OCI-LY7 (cell line): ENCODE results near the gene NAT9. TPM values are rescaled to one million over a fixed set of nuclear protein-coding genes. Genes with fewer than 3 reads are reported as not detected.

Source experiments
- BruUV-seq: library from RNA; stranded (reverse); fragments of 400-500 nt; replicated peaks from 2 replicates; lab custom pipeline; 2021; lab: Mats Ljungman, UMichigan
- CTCF ChIA-PET: fragments of 300-600 bp; sonication (Branson Sonifier 250); formaldehyde crosslinking; loops from one replicate; lab custom pipeline; 2022; ENCODE audit warnings: antibody characterized with exemption; ENCODE audit not compliant: unreplicated experiment; lab: Charles Lee
- POLR2A ChIA-PET: fragments of 300-600 bp; sonication (Branson Sonifier 250); formaldehyde crosslinking; loops from one replicate; lab custom pipeline; 2022; ENCODE audit warnings: antibody characterized with exemption; lab: Charles Lee
- DNase-seq: peaks from one replicate; pipeline ENCODE4 v3.0.0-alpha.2; 2015; ENCODE audit warnings: low spot score
- H2AFZ ChIP-seq: fragments of 200-600 bp; sonication (generic), shearing (Covaris generic); 2 replicates; pipeline ENCODE4 v1.6.1; 2014; ENCODE audit warnings: mild to moderate bottlenecking, antibody characterized with exemption, low read length, moderate library complexity
- H3K27ac ChIP-seq: fragments of 200-600 bp; sonication (generic); 2 replicates; pipeline ENCODE4 v1.5.1; 2014; ENCODE audit warnings: mixed run types, low read depth, mild to moderate bottlenecking, moderate library complexity, low read length, inconsistent platforms; ENCODE audit not compliant: poor library complexity, severe bottlenecking
- H3K36me3 ChIP-seq: fragments of 200-600 bp; sonication (generic); 2 replicates; pipeline ENCODE4 v1.6.1; 2014; ENCODE audit warnings: mild to moderate bottlenecking, antibody characterized with exemption, low read length, moderate library complexity, mixed read lengths; ENCODE audit not compliant: insufficient read depth
- H3K4me1 ChIP-seq: fragments of 200-600 bp; sonication (generic); 2 replicates; pipeline ENCODE4 v1.5.1; 2014; ENCODE audit warnings: mild to moderate bottlenecking, low read length; ENCODE audit not compliant: insufficient read depth, poor library complexity, severe bottlenecking
- H3K4me2 ChIP-seq: fragments of 200-600 bp; sonication (generic); 2 replicates; pipeline ENCODE4 v1.6.1; 2014; ENCODE audit warnings: mild to moderate bottlenecking, low read length
- H3K4me3 ChIP-seq: fragments of 200-600 bp; sonication (generic); 2 replicates; pipeline ENCODE4 v1.5.1; 2014; ENCODE audit warnings: mild to moderate bottlenecking, low read depth, low read length; ENCODE audit not compliant: poor library complexity, severe bottlenecking
- H3K79me2 ChIP-seq: fragments of 200-600 bp; sonication (generic); 2 replicates; pipeline ENCODE4 v1.6.1; 2016; ENCODE audit warnings: low read depth, mild to moderate bottlenecking, low read length, moderate library complexity, mixed read lengths; ENCODE audit not compliant: insufficient read depth
- H3K9me2 ChIP-seq: fragments of 200-600 bp; sonication (generic); 2 replicates; pipeline ENCODE4 v1.6.1; 2016; ENCODE audit warnings: mild to moderate bottlenecking, low read length, mixed read lengths; ENCODE audit not compliant: insufficient read depth
- H3K9me3 ChIP-seq: fragments of 200-600 bp; sonication (generic); 2 replicates; pipeline ENCODE4 v1.6.1; 2014; ENCODE audit warnings: mild to moderate bottlenecking, mixed run types, low read length, mixed read lengths
- H4K20me1 ChIP-seq: fragments of 200-600 bp; sonication (generic); 2 replicates; pipeline ENCODE4 v1.6.1; 2014; ENCODE audit warnings: mild to moderate bottlenecking, antibody characterized with exemption, low read length, moderate library complexity, mixed read lengths; ENCODE audit not compliant: insufficient read depth
- CTCF ChIP-seq: fragments of 200-600 bp; sonication (generic); conservative IDR thresholded peaks from 2 replicates; pipeline ENCODE4 v1.5.1; 2014; ENCODE audit warnings: mild to moderate bottlenecking, antibody characterized with exemption, low read length, moderate library complexity, mixed read lengths
- EZH2phosphoT487 ChIP-seq: fragments of 200-600 bp; sonication (generic); IDR thresholded peaks from 2 replicates; pipeline ENCODE4 v1.6.1; 2018; ENCODE audit warnings: low read depth, borderline replicate concordance, mild to moderate bottlenecking, mixed run types, antibody characterized with exemption, low read length, moderate library complexity, mixed read lengths
- intact Hi-C: fragments of 100-400 bp; cut with micrococcal nuclease; formaldehyde crosslinking; loops from one replicate; pipeline ENCODE4 v1.10.0; 2022; ENCODE audit not compliant: unreplicated experiment
- total RNA-seq, 2 experiments: library from RNA; depleted of rRNA in 1 of 2; stranded (reverse); fragments of >200 nt in 1 of 2; shearing (Covaris generic) in 1 of 2; gene quantifications; 2 replicates each; pipeline ENCODE4 v1.2.3, GENCODE V29; 2014 to 2022

Gene NAT9
- total RNA-seq, 2 experiments from 2014 or later = 77.2 to 87.9 TPM

GRCh38 chr17:74739227-74739831 is 36.8 kb downstream of the NAT9 start:
- CTCF ChIA-PET = interaction anchor here (0.6 to 4.1 kb wide), 4 partner anchors 29 to 81 kb away, joined by 3 to 82 read pairs (median 4); no protein-coding TSS in a partner anchor
- H3K27ac ChIP-seq = no peak overlapping the region
- no peak for DNase-seq

GRCh38 chr17:74738051-74738996 is 37.8 kb downstream of the NAT9 start:
- no peaks in the 10 kb centered on the region for H4K20me1 ChIP-seq
- ChIA-PET CTCF (interaction anchor here (0.5 to 4.1 kb wide), 15 partner anchors 9 to 135 kb away, joined by 3 to 82 read pairs (median 4); partner anchors contain the start of gene FDXR), POLR2A (interaction anchor here (0.7 to 2.9 kb wide), 16 partner anchors 8 to 237 kb away, joined by 3 to 14 read pairs (median 4); partner anchors contain the start of gene FDXR)
- H2AFZ ChIP-seq = peak overlapping the region; percentile 86
- H3K9me2 ChIP-seq = no peaks in the 10 kb centered on the region
- H3K36me3 ChIP-seq = no peaks in the 10 kb centered on the region
- H3K27ac ChIP-seq = peak overlapping the region; percentile 54
- TF ChIP-seq CTCF (no peak), EZH2phosphoT487 (no peak)
- no peaks in the 10 kb centered on the region for H3K79me2 ChIP-seq
- H3K4me2 ChIP-seq = peak overlapping the region; percentile 82
- BruUV-seq = no TSS peak
- peak; percentile 88 for DNase-seq
- peaks cover 58% of the 10 kb centered on the region for H3K4me1 ChIP-seq
- intact Hi-C loops = loop anchor here (5.0 kb wide), 1 partner anchor 301 kb away; no protein-coding TSS in a partner anchor
- no peaks in the 10 kb centered on the region for H3K9me3 ChIP-seq
- H3K4me3 ChIP-seq = peak overlapping the region; percentile 65

More at GRCh38 chr17:74739227-74739831, 36.8 kb downstream of the NAT9 start:
- Histone ChIP-seq H3K9me2 (no peaks in the 10 kb centered on the region), H3K4me2 (no peak overlapping the region), H3K36me3 (no peaks in the 10 kb centered on the region), H3K4me3 (no peak overlapping the region), H4K20me1 (no peaks in the 10 kb centered on the region), H3K4me1 (peaks cover 62% of the 10 kb centered on the region), H3K9me3 (no peaks in the 10 kb centered on the region), H3K79me2 (no peaks in the 10 kb centered on the region), H2AFZ (no peak overlapping the region)
- POLR2A ChIA-PET = interaction anchor here (0.6 to 1.8 kb wide), 7 partner anchors 10 to 201 kb away, joined by 3 to 5 read pairs (median 5); no protein-coding TSS in a partner anchor
- BruUV-seq = no TSS peak
- TF ChIP-seq EZH2phosphoT487 (no peak), CTCF (no peak)
- intact Hi-C loops = loop anchor here (5.0 kb wide), 1 partner anchor 302 kb away; no protein-coding TSS in a partner anchor
